HG03280 (cell line): Measurements from ENCODE around the gene BAG5.
"Not testable (repeated sequence)": the region's sequence is repeated elsewhere in the genome, so short reads cannot be mapped to it uniquely, and the experiment has no call there.

Source experiments
- ATAC-seq: cut with Tn5 transposase; IDR thresholded peaks from one replicate; pipeline ENCODE4 v1.9.1; 2021; ENCODE audit warnings: mild to moderate bottlenecking, moderate library complexity; ENCODE audit not compliant: unreplicated experiment

The BAG5 gene

DNA sequence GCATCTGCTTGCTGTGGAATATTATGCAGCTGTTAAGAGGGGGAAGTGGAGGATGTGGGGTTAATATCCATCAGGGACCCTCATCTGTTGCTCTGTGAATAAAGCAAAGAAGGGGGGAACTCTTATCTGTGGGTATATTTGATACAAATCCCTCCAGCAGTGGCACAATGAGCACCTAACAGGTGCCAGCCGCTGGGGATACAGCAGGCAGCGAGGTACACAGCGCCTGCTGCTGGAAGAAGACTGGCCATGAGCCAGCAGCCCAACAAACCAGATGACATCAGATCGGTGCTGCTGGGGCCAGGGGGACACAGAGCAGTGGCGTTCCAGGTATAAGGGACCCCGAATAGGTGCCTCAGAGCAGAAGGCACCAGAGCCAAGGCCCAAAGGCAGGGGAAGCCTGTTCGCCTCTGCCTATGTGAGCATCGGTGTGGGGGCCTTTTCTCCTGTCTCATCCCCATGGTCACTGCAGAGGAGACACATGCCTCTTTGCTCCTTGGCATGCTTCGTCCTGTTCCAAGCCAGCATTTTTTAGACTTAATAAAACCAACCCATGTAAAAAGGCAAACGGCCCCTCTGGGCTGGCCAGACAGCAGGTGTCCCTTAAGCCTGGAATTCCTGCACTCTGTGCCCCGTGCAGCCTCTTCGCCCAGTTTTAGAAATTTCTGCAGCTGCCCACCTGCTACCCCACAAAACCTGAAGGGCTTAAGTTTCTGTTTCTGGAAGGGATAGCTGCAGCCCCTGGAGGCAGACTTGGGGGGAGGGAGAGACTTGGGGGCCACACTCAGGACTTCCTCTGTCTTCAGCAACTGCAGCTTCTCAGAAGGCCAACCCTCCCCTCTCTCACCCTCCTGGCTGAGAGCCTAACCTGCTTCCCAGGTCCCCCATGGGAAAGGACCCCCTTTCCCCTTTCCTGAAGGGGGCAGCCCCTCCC lies 38.2 kb downstream of the BAG5 start:
- no peak for ATAC-seq

DNA sequence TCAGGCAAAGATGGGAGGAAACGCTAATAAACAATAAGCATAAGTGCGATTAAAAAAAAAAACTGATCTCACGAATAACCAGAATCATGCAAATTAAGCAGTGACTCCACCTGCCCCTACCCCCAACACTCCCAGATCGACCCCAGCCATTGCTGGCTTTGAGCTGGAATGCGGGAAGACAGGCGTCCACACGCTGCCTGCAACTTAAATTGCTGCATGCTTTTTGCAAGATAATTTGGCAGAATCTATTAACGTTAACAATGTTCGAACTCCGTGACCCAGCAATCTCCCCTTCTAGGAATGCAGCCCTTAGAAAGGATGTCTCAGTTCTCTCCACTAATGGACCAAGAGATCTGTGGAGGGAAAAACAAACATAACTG lies 38.9 kb downstream of the BAG5 start:
- no peak for ATAC-seq

DNA sequence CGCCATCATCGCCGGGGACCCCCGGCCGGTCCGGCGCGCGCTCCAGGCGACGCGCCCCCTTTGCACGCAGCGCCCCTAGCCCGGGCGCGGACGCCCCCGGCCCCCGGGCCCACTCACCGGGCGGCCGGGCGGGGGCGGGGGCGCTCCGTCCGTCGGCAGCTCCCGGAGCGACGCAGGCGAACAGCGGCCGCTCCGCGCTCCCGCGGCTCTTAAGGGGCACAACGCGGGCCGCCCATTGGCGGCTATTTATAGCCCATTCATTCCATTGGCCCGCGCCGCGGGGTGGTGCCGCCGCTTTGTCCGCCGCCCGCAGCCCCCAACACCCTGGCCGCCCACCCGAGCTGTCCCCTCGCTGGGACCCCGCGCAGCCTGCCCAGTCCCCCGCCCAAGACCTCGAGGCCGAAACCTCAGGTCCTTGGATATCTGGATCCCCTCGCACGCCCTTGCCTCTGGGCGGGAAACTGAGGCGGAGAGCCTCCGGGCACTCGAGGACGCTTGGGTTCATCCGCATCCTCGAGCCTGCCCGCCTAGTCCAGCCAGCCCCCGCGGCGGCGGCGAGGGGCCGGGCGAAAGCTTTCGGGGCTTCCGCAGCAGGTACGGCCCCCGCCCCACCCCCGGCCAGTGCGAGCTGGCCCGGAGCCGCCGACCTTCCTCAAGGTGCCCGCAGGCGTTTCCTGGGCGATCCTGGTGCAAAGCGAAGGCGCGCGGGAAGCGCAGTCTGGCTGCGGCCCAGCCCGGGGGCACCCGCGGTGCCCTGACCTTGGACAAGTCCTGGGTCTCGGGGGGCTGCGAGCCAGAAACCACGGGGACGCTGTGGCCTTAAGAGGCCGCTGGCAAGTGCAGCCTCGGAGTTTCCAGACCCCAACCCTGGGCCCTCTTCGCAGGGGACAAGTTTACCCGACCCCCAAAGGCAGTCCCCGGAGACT lies 39.5 kb downstream of the BAG5 start, which contains the start of gene CKB:
Gene CKB, minus strand, starts transcription at position 182 of the 926 bp plus-strand sequence. CDS start 337 bp downstream, outside the sequence.
- ATAC-seq, result no peak

DNA sequence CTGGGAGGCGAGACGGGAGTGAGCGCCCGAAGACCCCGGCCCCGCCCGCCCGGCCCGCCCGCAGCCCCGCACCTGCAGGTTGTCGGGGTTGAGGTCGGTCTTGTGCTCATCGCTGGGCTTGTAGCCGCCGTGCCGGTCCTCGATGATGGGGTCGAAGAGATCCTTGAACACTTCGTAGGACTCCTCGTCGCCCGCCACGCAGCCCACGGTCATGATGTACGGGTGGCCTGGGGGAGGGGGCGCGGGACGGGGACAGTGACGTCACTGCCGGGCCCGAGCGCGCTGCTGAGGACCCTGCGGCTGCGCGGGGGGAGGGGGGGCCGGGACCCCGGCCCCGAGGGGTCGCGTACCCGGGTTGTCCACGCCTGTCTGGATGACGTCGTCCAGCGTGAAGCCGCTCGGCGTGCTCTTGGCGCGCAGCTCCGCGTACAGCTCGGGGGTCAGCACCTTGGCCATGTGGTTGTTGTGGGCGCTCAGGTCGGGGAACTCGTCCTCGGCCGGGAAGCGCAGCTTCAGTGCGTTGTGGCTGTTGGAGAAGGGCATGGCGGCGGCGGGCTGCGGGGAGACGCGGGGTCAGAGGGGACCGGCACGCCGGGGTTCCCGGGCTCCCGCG lies 40.4 kb downstream of the BAG5 start:
- no peak for ATAC-seq

DNA sequence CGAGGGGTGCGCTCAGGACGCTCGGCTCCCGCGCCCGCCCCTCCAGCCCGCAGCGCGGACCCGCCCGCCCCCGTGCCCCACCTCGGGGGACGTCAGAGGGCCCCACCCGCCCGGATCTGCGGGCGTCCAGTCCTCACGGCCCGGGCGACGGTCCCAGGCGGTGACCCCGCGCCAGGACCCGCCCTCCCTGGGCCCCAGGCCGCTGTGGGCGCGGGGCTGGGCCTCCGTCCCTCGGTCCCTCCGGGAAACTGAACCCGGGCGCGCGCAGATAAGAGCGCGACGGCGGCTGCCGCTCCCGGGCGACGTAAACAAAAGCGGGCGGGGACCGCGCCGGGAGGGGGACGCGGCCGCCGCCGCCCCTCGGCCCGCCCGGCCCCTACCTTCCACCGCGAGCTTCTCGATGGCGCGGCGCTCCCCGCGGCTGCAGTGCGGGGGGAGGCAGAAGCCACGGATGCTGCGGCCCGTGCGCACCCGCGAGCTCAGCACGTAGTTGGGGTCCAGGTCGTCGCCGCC lies 41.0 kb downstream of the BAG5 start:
- no peak for ATAC-seq

DNA sequence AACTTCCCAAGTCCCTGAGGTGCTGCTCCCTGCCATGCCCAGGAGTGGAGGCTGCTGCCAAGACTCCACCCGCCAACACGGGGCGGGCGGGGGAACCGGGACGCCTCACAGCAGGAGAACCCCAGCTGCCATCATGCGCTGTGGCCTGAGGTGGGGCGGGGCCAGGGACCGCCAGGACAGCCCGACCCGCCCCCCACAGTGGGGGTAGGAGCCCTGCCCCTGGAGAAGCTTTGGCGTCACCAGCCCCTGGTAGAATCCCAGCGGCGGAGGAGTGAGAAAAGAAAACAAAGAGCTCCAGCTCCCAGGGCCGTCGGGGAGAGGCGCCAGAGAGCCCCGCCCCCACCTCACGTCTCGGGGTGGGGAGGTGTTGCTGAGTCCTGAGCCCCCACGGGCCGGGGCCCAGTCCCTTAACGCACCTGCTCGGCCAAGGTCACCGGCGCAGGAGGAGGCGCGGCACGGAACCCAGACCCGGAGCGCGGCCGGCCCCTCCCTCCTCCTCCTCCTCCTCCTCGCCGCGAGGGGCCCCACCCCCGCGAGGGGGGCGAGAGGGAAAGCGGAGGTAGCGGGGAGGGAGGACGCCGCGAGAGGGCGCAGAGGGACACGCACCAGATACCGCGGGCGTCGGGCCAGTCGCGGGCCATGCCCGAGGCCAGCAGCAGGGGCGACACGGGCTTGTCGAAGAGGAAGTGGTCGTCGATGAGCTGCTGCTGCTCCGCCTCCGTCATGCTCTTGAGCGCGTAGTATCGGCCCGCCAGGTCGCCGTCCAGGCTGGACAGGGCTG lies 41.6 kb downstream of the BAG5 start:
- ATAC-seq, result no peak

DNA sequence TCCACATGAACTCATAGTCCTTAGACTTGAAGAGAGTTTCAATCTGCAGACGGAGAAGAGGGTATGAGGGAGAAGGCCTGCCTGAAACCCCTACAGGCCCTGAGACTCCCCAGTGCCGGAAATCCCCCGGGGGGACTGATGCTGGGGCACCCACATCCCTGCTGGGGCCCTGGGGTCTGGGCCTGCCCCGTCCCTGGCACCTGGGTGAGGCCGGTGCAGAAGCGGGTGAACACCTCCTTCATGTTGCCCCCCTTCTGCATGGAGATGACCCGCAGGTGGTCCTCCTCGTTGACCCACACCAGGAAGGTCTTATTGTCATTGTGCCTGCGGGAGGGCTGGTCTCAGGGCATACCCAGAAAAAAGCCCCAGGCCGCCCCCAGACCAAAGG lies 42.2 kb downstream of the BAG5 start:
- ATAC-seq, result no peak

DNA sequence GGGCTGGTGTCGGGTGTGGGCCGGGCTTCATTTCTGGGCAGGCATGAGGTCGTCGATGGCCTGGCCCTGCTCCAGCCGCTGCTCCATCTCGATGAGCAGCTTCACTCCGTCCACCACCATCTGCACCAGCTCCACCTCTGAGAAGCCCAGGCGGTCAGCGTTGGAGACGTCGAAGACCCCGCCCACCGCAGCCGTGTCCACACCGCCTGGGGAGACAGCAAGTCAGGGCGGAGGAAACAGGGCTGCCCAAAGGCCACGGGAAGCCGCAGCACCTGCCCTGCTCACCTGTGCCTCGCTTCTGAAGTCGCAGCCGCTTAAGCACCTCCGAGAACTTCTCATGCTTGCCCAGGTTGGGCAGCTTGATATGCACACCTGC lies 42.6 kb downstream of the BAG5 start:
- ATAC-seq, result no peak

DNA sequence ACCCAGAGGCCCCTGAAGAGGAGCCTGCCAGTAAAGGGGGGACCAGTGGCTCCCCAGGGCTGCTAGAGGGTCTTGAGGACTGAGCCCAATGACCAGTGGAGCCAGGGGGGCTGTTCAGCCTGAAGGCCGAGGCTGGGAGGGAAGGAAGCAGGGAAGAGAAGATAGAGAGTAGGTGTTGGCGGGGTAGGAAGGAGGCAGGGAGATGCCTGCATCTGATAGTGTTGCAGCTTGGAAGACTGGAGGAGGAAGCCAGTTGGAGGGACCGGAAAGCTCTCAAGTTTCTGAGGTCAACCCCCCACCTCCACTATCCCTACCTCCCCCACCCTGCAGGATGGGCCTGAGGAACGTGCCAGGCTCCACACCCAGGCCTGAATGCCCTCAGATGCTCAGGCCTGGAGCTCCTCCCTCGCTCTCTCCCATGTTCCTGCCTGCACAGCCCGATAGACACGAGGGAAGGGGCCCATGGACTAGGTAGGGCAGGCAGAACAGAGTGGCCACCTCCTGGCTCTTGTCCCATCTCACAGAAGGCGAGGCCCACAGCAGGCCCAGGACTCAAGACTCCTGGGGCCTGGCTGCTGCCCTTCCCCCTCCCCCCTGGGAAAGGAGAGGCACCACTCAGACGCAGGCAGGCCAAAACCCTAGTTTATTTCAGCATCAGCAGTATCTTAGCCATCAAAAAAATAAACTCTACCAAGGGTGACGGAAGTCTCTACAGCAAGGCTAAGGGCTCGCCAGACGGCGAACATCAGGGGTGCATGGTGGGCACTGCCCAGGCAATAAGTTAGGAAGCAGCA lies 43.2 kb downstream of the BAG5 start:
- ATAC-seq, result no peak

DNA sequence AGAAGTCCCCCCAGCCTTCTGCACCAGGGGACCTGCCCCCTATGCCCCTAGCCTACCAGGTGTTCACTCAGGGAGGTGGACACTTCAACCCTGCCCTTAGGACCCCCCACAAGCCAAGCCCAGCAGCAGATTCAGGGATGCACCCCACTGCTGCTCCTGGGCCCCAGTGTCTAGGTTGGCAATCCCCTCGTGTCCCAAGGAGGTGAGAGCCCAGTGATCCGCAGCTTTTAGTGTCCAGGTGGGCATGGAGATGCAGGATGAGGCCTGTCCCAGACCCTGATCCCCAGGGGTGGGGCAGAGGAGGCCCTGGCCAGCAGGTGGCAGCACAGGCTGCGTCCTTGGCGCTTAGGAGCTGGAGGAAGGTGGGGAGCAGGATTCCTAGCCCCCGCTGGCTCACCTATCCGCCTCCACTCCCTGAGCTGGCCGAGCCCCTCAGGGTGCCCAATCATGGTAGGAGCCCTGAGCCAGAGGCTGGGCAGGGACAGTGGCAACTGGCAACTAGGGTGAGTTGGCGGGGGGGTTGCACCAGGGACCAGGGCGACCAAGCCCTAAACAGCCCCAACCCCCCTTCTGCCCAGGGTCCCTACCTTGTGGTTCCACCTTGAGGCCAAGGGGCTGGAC lies 43.9 kb downstream of the BAG5 start:
- ATAC-seq, result no peak

DNA sequence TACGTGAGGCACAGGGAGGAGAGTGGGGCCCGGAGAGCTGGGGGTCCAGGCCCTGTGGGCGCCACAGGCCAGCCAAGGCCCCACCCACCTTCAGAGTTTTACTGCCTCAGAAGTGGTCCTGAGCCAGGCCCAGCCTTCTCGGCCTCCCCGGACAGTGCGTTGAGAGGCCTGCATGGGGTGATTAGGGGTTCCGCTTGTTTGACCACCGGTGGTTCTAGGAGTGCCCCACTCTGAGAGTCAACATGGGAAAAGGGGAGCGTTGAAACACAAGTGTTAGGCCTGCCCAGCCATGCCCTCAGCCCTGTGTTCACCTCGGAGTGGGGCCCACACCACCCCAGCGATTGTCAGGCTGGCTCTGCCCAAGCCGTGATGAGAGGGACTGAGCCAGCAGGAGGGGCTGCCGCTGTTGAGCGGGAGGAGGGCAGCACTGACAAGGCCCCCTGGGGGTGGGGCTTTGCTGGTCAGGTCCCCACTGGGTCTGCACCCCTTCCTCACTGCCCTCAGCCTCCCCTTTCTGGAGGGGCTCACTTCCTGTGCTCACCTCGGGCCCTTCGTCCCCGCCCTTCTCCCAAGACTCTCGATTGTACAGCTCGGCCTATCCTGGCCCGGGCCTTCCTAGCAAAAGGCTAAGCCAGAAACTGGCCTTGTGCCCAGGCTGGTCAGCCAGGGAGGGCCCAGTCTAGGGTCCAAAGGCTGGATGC lies 44.6 kb downstream of the BAG5 start:
- no peak for ATAC-seq

DNA sequence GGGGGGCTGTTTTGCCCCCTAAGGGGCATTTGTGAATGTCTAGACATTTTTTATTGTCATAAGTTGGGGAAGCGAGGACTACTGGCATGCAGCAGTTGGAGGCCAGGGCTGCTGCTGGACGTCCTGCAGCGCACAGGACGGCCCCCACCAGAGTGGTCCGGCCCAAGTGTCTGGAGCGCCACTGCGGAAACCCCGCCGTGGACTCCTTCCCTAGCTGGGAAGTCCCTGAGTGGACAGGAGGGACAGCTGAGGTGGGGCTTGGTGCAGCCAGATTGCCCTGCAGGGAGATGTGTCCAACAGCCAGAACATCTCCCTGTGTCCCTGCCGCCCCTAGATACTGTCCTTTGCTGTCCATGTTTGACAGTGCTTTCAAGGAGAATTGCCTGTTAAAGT lies 45.3 kb downstream of the BAG5 start:
- no peak for ATAC-seq

DNA sequence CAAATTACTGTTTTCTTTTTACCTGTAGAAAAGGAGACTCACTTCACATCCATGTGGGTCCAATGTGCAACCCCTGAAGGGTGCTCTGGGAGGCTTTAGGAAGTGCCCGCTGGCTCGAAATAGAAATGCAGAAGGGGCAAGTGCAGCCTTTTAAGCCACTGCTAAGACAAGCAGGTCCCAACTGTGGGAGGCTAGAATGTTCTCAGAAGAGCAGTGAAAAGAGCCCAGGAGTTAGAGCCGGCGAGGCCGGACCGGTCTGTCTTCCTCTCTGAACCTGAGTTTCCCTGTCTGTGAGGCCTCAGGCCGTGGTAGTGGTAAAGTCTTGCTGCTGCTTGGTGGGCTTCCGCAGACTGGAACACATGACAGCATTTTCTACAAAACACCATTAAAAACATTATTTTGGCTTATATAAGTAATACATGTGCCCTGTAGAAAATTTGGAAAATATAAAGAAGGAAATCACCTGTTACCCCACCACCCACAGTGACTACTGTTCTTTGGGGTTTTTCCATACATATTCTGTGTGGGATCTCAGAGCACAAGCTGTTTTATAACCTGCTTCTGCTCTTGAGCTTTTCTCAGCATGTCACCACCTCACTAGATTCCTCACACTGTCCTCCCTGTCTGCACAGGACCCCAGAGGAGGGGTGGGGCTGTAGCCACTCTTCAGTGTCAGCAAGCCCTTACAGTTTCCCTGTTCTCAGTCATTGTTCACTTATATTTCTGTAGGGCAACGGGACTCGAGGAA lies 45.9 kb downstream of the BAG5 start:
- no peak for ATAC-seq

DNA sequence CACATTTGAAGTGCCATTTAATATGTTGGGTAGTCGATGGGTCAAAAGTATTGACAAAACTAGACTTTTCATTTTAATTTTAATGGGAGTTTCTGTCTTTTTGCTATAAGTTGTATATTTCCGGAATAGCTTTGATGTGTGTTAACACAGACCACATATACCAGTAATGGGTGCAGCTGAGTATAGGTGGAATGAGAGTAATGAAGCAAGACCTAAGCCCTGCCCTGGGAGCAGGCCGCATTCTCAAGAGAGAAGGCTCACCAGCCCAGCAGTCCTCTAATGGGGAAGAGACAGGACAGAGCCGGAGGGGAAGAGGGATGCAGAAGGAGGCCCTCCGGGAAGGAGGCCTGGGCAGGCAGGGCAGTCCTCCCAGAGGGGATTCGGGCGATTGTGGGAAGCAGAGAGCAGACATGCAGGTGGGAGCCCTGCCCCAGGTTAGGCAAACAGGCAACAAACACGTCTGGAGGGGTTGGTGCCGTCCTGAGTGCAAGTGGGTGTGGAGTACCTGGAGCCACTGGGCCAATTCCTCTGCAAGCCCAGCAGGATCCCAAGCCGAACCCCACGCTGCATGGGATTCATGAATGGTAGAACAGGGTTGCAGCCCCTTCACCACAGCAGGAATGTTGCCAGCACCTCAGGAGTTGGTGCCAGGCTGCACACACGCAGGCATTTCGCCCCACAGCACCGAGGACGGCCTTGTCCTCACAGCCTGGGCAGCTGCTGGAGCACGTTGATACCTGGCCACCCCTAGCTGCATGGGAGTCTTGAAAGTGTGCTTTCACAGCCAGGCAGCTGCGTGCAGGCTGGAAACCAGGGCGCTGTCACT lies 47.6 kb downstream of the BAG5 start:
- no peak for ATAC-seq

DNA sequence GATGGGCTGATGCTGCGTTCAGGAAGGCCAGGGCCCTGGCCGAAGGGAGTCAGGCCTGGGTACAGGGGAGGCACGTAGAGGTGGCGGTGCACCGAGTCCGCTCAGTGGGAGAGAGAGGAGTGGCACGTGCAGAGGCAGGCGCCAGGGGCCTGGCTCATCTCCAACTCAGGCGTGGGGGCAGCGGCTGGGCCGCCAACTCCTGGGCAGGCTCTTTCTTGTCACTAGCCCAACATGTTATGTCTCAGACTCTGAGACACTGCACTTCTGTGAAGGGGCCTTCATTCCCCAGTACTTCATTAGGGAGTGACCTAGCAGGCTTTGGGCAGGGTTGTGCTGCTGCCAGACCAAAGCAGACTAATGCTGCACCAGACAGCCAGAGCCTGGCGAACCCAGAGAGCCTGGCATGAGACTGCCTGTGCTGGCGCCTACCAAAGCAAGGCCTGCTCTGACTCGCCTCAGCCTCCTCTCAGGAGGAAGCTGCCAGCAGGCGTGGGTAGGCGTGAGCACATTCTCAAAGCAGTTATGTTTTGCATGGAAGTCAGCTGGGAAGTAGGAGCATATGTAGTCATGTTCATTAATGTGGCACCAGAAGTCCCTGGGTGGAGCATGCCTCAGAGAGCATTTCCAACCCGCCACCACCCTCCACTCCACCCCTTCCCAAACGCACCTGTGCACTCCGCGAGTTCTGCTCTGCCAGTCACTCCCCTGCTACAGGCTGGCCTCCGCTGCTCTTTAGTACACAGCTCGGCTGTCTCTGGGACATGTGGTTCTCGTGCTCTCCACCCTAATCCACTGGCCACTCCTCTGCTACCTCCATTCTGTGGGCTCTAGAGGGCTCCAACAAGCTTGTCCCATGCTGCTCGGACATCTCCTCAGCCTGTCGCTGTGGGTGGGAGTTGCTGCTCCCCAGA lies 49.5 kb downstream of the BAG5 start:
- ATAC-seq, result no peak

DNA sequence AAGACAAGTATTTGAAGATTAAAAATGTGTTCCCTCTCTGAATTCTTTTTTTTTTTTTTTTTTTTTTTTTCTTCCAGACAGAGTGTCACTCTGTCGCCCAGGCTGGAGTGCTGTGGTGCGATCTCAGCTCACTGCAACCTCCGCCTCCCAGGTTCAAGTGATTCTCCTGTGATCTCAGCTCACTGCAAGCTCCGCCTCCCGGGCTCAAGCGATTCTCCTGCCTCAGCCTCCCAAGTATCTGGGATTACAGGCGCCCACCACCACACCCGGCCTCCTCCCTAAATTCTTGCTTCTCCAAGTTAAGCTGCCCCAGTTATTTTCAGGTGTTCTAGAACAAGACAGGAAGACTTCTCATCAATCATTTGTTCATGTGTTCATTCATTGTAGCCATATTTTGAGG lies 50.3 kb downstream of the BAG5 start:
- not testable (repeated sequence) for ATAC-seq
